Fibroblast of skin of right biceps (primary cell): ENCODE measurements around the gene TMC6.
"Not testable (repeated sequence)": the region's sequence is repeated elsewhere in the genome, so short reads cannot be mapped to it uniquely, and the experiment has no call there.

ENCODE experiments used
- DNase-seq: peaks from one replicate; pipeline ENCODE4 v3.0.0-alpha.2; 2013

TMC6 gene

DNA sequence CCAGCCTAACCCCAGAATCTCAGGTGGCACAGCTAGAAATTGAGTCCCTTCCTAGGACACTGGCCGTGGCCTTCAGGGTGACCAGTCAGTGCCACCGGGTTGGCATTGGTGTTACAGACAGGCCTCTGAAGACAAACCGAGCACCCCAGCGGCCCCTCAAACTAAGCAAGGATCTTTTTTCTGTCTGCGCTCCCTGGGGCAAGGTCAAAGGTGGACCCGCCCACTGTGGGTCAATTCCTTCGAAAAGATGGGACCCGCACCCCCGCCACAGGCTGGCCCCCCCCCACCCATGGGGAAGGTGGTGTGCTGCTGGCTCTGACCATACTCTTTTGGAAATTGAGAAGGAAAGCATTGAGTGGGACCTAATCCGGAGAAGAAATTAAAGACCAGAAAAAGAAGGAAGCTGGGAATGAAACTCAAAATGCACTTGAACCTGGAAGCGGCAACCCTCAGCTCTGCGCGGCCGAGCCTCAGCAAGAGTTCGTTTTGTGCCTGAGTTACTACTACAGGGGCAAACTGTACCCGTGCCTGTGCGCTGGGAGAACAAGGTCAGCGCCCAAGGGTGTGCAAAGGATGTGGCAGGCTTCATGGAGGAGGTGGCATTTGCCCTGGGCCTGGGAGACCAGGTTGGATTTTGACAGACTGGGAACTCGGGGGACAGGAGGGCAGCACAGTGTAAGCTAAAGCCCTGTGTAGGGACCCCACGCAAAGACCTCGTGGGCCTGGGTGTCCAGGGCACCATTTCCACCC lies 20.4 kb downstream of the TMC6 start:
- DNase-seq, result no peak

DNA sequence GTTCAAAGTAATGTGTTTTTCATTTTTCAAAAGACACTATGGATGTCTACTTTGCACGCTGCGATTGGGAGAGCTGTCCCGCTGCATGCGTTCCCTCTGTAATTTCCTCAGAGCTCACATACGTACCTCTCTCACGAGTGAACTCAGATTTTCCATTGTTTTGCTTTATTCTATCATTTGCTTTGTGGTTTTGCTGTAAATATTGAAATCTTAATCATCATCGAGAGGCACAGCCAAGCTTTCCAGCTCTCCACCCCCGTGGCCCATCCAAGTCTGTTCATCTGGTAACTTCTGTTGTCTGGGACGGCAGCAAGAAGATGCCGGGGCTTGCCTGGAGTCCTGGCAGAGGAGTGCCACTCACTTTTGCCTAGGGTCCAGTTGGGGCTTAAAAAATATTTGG lies 21.1 kb downstream of the TMC6 start:
- peak; percentile 28 for DNase-seq

DNA sequence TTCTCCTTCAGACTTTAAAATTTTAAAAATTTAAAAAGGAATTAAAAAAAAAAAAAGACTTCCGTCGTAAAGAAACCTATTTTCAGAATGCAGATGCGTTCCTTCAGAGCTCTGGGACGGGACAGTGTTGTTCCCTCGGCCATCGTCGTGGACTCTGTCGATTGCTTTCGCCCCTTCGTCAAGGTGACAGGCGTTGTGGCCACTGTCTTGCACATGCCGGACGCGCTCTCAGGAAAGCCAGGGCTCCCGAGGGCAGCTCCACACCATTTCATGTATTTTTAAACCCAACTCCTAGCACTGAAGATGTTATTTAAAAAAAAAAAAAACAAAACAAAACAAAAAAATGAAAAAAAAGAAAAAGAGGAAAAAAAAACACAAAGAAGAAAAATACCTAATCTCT lies 22.3 kb downstream of the TMC6 start:
- no peak for DNase-seq

DNA sequence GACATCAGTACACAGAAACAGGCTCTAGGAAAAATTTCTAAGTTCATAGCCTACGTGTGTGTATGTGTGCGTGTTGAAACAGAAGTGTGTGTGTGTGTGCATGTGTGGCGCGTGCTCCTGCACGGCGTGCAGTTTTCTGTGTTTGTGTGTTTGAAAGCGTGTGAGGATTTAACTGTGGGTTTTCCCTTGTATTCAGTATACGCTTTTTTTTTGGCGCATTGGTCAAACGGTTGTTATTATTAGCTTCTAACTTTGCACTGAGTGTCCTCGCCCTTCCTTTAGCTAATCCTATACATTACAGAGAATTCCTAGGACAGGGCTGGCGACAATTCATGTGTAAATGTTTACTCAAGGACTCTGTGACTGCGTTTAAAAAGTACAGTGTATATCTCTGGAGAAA lies 23.0 kb downstream of the TMC6 start:
- DNase-seq, result no peak

DNA sequence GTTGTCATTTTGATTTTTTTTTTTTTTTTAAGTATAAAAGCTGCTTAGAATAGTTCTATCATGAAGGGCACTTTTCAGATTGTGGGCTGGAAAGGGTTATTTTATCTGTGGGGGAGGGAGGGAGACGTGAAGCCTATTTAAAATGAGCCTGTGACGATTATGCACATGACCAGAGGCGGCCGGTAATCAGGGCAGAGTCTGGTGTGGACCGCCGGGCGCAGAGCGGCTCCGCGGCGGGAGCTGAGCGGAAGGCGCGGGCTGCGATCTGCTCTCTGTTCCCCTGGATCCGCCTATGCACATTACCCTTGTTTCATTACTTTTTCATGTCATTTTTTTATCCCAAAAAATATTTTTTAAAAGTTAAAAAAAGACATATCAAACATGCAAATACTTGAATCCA lies 23.5 kb downstream of the TMC6 start:
- DNase-seq, result no peak

DNA sequence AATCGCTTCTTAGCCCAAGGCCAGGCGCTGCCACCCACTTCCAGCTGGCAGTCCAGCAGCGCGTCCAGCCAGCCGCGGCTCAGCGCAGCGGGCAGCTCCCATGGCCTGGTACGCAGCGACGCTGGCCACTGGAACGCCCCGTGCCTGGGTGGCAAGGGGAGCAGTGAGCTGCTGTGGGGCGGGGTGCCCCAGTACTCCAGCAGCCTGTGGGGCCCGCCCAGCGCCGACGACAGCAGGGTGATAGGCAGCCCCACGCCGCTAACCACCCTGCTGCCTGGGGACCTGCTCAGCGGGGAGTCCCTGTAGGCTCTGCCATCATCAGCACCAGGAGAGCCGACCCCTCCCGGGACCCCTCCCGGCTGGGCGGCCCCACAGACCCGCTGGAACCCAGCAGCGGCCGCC lies 24.0 kb downstream of the TMC6 start:
- DNase-seq, result no peak

DNA sequence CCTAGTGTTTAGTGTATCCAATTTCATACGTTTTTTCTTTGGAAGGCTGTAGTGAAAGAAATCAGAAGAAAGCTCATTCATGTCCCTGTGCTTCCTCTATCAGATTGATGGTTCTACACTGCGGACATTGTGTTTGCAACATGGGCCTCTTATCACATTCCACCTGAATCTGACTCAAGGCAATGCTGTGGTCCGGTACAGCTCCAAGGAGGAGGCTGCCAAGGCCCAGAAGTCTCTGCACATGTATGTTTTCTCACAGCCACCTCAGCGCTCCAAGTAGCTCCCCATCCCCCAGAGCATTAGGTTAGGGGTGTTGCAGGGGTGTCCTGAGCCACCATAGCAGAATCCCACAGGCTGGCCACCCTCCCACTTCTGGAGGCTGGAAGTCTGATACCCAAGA lies 25.2 kb downstream of the TMC6 start:
- no peak for DNase-seq

DNA sequence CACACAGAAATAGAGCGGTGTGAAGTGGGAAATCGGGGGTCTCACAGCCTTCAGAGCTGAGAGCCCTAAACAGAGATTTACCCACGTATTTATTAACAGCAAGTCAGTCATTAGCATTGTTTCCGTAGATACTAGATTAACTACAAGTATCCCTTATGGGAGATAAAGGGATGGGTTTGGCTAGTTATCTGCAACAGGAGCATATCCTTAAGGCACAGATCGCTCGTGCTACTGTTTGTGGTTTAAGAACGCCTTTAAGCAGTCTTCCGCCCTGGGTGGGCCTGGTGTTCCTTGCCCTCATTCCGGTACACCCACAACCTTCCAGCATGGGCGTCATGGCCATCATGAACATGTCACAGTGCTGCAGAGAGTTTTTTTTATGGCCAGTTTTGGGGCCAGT lies 27.0 kb downstream of the TMC6 start:
- no peak for DNase-seq

DNA sequence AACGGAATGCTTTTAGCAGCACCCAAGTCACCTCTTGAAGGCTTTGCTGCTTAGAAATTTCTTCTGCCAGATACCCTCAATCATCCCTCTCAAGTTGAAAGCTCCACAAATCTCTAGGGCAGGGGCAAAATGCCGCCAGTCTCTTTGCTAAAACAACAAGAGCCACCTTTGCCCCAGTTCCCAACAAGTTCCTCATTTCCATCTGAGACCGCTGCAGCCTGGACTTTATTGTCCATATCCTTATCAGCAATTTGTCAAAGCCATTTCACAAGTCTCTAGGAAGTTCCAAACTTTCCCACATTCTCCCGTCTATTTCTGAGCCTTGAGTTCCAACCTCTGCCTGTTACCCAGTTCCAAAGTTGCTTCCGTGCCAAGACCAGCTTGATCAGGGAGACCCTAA lies 27.4 kb downstream of the TMC6 start:
- no peak for DNase-seq

DNA sequence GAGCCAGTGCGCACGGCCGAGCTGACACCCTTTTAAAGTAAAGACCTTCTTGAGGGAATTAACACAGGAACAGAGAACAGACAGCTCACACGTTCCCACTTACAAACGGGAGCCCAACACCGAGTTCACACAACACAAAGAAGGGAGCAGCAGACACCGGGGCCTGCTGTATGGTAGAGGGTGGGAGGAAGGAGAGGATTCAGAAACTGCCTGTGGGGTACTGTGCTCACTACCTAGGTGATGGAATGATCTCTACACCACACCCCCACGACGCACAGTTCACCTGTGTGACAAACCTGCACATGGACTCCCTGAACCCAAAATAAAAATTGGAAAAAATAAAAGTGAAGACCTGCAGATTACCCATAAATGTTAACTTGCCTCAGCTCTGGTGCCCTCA lies 32.5 kb downstream of the TMC6 start:
- no peak for DNase-seq

DNA sequence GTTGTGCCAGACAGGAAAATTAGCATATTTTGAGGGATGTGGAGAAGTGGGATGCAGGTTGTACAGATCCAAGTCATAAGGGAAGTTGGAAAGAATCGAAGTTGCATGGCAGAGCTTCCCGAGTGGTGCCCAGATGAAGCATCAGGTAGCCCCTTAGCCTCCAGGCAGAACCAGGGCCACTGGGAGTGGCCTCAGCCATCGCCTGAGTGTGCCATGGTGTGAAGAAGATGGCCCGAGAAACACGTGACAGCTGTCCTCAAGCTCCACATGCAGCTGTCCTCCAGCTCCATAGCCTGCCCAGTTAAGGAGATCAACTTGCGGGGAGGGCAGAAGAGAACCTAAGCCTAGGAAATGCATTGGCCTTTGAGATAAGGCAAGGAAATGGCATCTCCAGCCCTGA lies 33.5 kb downstream of the TMC6 start:
- DNase-seq, result no peak

DNA sequence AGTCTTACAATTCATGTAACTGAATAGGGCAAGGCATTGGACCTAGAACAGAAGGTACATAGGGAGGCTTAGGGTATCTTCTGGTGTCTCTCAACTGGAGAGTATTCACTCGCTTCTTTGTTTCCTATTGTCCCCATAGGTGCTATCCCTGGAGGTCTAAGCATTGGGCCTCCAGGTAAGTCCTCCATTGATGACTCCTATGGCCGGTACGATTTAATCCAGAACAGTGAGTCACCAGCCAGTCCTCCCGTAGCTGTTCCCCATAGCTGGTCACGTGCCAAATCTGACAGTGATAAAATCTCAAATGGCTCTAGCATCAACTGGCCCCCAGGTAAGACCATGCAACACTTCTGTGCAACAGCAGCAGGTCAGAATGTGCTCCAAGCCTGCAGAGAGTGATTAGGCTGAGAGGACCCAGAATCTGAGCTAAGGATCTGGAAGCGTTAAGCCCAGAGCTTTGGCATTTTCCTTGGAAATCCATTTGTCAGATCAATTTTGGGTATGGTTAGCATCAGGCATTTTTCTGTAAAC lies 35.7 kb downstream of the TMC6 start:
- peak; percentile 8 for DNase-seq

DNA sequence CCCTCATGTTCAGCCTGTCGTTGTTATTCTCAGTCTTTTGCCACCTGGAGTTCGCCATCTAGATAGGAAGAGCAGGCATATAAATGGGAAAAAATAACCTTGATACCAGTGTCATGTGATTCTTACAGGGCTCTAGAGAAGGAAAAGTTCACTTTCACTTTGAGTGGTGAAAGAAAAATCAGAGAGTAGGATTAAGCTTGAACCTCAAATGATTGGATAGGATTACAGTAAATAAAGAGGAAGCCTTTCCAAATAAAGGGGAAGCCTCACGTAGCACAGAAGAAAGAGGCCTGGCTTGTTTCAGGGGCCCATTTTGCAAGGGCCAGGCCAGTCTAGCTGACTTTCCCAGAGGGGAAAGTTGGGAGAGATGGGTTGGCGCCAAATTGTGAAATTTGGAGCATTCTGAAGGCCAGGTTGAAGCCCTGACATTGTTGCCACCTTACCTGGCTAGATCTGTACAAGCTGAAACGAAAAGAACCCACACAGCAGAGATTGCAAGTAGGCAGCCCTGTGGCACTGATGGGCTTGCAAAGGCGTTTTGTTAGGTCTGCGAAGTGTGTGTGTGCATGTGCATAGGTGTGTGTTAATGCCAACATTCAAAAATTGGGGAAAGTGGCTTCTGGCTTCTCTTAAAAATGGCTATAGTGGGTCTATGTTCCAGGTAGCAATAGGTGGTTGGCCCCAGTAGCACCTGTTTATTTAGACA lies 38.8 kb downstream of the TMC6 start:
- no peak for DNase-seq

DNA sequence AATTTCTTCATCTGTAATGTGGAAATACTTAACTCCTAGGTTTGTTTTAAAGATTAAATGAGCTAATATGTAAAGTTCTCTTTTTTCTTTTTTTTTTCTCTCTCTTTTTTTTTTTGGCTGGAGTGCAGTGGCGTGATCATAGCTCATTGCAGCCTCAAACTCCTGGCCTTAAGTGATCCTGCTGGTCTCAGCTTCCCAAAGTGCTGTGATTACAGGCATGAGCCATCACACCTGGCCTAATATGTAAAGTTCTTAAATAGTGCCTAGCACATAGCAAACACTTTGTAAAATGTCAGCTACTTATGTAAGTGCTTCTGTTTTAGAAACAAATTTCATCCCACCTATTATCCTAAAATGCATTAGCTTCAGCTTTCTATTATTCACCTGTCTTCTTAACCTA lies 40.0 kb downstream of the TMC6 start:
- no peak for DNase-seq

DNA sequence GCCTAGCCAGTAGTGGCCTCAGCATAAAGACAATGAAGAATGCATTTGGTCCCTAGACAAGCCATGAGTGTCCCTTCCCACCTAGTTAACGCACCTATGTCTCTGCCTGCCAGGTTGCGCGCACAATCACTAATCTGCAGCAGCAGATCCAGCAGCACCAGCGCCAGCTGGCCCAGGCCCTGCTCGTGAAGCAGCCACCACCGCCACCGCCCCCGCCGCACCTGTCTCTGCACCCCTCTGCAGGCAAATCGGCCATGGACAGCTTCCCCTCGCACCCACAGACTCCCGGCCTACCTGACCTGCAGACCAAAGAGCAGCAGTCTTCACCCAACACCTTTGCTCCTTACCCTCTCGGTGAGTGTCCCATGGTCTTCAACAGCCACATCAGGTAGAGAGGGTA lies 41.8 kb downstream of the TMC6 start:
- no peak for DNase-seq

DNA sequence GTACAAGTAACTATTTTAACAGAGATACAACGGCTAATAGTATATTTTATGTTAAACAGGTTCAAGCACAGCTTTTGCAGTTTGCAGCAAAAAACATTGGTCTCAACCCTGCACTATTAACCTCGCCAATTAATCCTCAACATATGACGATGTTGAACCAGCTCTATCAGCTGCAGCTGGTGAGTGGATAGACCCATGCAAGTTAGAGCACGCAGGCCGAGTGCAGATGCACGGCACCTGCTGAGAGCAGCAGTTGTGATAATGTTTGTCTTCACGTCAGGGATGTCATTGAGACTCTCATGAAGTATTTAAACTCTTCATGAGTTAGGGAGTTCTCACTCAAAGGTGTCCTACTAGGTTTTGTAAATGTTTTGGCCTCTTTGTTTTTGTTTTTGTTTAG lies 45.6 kb downstream of the TMC6 start:
- no peak for DNase-seq

DNA sequence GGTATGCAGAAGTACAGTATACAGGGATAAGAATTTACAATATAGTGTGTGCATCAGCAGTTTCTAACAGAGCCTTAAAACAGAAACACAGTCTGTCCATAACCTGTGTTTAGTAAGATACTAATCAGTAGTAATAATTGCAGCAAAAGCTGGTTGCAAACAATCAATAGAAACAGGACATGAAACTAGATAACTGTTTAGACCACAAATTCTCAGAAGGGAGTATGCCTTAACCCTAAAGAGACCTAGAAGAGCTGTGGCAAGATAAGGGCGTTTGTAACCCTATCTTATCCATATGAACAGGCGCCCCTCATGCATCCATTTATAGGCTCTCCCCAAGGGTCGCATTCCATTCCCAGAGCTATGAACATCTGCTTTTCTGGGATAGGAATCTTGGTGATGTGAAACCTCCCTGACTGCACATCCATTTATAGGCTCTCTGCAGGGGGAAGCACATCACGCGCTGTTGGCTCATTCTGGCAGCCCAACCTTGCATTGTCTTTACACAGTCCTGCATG lies 46.1 kb downstream of the TMC6 start:
- DNase-seq, result not testable (repeated sequence)

DNA sequence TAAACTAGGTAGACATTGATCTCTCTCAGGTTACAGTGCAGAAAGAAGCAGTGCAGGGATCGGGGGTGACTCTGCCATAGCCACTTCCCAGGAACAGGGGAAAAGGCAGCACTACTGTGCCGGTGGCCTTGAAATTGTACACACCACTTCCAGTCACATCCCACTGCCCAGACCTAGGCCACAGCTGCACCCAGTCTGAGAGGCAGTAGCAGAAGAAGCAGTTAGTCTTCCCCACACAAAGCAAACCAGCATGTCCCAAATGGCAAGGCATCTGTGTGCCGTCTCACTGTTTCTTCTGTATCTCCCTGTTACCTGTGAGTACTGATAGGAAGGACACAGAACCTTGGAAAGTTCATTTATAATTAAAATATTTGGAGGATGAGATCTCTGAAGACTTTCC lies 47.0 kb downstream of the TMC6 start:
- no peak for DNase-seq

DNA sequence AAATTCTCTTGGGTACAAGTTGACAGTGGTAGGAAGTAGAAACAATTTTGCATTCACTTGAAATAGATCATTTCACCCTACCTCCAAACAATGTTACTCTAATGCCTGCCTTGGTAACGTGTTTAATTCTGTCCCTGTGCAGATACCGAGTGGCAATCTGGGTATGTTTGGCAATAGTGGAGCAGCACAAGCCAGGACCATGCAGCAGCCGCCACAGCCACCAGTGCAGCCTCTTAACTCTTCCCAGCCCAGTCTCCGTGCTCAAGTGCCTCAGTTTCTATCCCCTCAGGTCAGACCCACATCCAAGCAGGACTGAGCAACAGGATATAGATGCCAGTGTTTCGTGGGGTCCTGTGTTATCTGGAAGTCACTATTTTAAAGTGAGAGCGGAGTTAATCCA lies 49.3 kb downstream of the TMC6 start:
- DNase-seq, result no peak

DNA sequence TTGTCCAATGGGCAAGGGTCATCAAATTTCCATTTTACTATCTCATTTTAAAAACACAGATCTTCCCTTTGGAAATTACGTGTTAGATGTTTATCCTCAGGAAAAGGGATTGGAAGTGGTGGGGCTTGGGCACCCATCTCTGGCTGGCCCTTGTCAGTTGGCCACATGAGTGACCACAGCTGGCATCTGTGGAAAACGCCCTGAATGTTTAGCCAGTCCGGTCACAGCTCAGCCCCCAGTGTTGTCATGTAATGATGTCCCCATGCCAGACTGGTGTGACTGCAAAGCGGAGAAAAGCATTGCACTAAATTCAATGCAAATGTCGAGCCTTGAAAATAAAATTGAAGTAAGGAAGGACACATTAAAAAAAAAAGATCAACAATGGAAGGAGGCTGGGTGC lies 53.0 kb downstream of the TMC6 start:
- DNase-seq, result no peak

DNA sequence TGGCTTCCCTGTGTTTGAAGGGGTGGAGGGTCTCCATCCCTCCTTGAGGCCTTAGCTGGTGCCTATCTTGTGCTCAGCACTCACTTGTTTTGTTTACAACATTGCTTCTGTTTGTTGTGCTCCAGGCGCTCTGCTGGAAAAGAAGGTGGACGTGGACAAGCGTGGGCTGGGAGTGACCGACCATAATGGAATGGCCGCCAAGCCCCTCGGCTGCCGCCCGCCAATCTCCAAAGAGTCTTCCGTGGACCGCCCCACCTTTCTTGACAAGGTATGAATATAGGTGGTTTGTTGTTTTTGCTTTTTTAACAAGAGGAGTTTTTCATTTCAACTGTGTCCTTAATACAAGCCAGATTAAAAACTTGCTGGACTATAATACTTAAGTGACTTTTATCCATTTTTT lies 53.5 kb downstream of the TMC6 start:
- DNase-seq, result no peak

DNA sequence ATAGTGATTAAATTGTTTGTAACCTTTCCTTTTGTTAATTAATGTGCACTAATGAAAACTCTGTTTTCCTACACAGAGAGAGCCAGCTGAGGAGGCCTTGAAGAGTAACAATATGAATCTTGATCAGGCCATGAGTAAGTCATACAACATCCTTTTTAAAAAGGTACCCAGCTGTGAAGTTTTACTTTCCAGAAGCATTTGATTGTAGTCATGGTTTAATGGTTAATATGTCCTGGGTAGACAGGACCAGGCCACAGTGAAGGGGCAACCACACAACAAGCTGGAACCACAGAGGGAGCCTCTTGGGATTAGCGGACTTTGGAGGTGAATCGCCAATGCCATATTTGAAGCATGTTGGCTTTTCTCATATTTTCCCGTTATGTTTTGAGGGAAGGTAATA lies 55.6 kb downstream of the TMC6 start:
- DNase-seq, result no peak

DNA sequence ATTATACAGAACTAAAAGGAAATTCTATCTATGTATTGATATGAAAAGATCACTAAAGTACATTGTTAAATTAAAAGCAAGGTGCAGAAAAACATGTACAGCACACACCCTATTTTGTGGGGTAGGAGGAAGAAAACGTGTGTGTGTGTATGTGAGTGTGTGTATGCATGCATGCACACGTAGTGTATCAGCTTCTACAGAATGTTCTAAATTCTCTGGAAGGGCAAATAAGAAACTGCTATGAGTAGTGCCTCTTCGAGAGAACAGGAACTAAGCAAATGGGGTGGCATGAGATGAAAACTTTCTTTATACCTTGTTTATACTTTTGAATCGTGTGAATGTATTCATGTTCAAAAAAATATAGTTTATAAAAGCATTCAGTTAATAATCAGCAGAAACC lies 58.9 kb downstream of the TMC6 start:
- DNase-seq, result no peak

DNA sequence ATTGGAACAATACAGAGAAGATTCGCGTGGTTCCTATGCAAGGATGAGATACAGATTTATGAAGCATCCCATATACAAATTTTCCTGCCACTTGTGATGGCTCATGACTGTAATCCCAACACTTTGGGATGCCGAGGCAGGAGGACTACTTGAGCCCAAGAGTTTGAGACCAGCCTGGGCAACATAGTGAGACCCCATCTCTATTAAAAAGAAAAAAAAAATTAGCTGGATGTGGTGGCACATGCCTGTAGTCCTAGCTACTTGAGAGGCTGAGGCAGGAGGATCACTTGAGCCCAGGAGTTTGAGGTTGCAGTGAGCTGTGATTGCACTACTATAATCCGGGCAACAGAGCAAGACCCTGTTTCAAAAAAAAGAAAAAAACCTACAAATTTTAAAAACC lies 61.6 kb downstream of the TMC6 start:
- DNase-seq, result not testable (repeated sequence)
